Hepatocyte (in vitro differentiated cells): ENCODE measurements around the gene SPP1. TPM values are rescaled to one million over a fixed set of nuclear protein-coding genes. Genes with fewer than 3 reads are reported as not detected.

Experiments used
- DNase-seq: peaks from one replicate; pipeline ENCODE4 v3.0.0-alpha.2; 2016; ENCODE audit warnings: low spot score
- H2AFZ ChIP-seq: fragments of 200-600 bp; sonication (generic); 2 replicates; pipeline ENCODE4 v1.6.0; 2016; ENCODE audit warnings: antibody characterized with exemption, mild to moderate bottlenecking
- H3K27ac ChIP-seq: fragments of 200-600 bp; sonication (generic); 2 replicates; pipeline ENCODE4 v1.5.1; 2016; ENCODE audit warnings: mild to moderate bottlenecking
- H3K27me3 ChIP-seq: fragments of 200-600 bp; sonication (generic); 2 replicates; pipeline ENCODE4 v1.6.1; 2016
- H3K36me3 ChIP-seq: fragments of 200-600 bp; sonication (generic); replicated peaks from 2 replicates; pipeline ENCODE4 v1.5.1; 2016; ENCODE audit warnings: low read depth; ENCODE audit not compliant: insufficient read depth
- H3K4me1 ChIP-seq: fragments of 200-600 bp; sonication (generic); 2 replicates; pipeline ENCODE4 v1.5.1; 2016; ENCODE audit warnings: mild to moderate bottlenecking, moderate library complexity; ENCODE audit not compliant: insufficient read depth
- H3K4me2 ChIP-seq: fragments of 200-600 bp; sonication (generic); 2 replicates; pipeline ENCODE4 v1.6.0; 2016
- H3K4me3 ChIP-seq: fragments of 200-600 bp; sonication (generic); 2 replicates; pipeline ENCODE4 v1.5.1; 2016; ENCODE audit warnings: mild to moderate bottlenecking
- H3K79me2 ChIP-seq: fragments of 200-600 bp; sonication (generic); 2 replicates; pipeline ENCODE4 v1.6.0; 2017; ENCODE audit warnings: mild to moderate bottlenecking
- H3K9me2 ChIP-seq: fragments of 200-600 bp; sonication (generic); replicated peaks from 2 replicates; pipeline ENCODE4 v1.6.0; 2017; ENCODE audit warnings: mild to moderate bottlenecking; ENCODE audit not compliant: insufficient read depth
- H3K9me3 ChIP-seq: fragments of 200-600 bp; sonication (generic); 2 replicates; pipeline ENCODE4 v1.5.1; 2016; ENCODE audit warnings: low read depth, mild to moderate bottlenecking
- H4K20me1 ChIP-seq: fragments of 200-600 bp; sonication (generic); 2 replicates; pipeline ENCODE4 v1.6.0; 2016; ENCODE audit warnings: mild to moderate bottlenecking; ENCODE audit not compliant: insufficient read depth, poor library complexity, severe bottlenecking
- EZH2 ChIP-seq: fragments of 200-600 bp; sonication (generic); IDR thresholded peaks from 2 replicates; pipeline ENCODE4 v1.6.1; 2016; ENCODE audit warnings: antibody characterized with exemption, mild to moderate bottlenecking, borderline replicate concordance
- EZH2phosphoT487 ChIP-seq: fragments of 200-600 bp; sonication (generic); IDR thresholded peaks from one replicate; pipeline ENCODE4 v1.6.1; 2018; ENCODE audit warnings: antibody characterized with exemption, mild to moderate bottlenecking, low read depth, moderate library complexity; ENCODE audit not compliant: unreplicated experiment, severe bottlenecking
- WGBS: methylation state at CpG from one replicate; pipeline ENCODE4 v1.1.6; 2016; ENCODE audit warnings: low lambda C conversion rate; ENCODE audit errors: missing lambda C conversion rate; 5-methylcytosine and 5-hydroxymethylcytosine counted together
- polyA plus RNA-seq: library from polyadenylated mRNA; unstranded; fragments of >200 nt; fragmentation: Nextera tagmentation; extraction: Ambion mirVana; gene quantifications from 2 replicates; pipeline ENCODE4 v1.2.1, GENCODE V29; 2016
- total RNA-seq: library from RNA; depleted of rRNA; stranded (reverse); fragments of >200 nt; gene quantifications from 2 replicates; pipeline ENCODE4 v1.2.3, GENCODE V29; 2014
- TF ChIP-seq, protein P1 (sequence below): fragments of 200-600 bp; sonication (generic); IDR thresholded peaks from 2 replicates; pipeline ENCODE4 v1.5.1; 2016; ENCODE audit warnings: antibody characterized with exemption, mild to moderate bottlenecking; ENCODE audit not compliant: poor library complexity

The SPP1 gene
- total and polyA plus RNA-seq, 2 experiments from 2014 or later = 225 to 244 TPM

DNA sequence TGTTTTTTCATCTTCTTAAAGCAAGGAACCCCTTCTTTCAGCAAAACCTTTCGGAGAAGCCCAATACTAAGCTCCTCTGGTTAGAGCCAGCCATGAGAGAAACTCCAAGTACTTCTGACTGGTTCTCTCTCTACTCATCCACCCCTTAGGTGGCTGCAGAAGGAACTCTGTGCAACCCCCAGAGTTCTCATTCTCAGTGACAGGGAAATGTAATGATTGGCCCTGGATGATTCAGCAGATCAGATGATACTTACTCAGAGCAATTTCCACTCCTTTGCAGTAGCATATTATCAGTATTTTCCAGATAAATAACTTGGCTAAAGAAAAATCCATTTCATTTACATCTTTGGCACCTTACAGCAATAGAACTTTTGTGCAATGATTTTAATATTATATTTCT is 3.2 kb downstream of the SPP1 start:
- TF ChIP-seq, protein P1, sequence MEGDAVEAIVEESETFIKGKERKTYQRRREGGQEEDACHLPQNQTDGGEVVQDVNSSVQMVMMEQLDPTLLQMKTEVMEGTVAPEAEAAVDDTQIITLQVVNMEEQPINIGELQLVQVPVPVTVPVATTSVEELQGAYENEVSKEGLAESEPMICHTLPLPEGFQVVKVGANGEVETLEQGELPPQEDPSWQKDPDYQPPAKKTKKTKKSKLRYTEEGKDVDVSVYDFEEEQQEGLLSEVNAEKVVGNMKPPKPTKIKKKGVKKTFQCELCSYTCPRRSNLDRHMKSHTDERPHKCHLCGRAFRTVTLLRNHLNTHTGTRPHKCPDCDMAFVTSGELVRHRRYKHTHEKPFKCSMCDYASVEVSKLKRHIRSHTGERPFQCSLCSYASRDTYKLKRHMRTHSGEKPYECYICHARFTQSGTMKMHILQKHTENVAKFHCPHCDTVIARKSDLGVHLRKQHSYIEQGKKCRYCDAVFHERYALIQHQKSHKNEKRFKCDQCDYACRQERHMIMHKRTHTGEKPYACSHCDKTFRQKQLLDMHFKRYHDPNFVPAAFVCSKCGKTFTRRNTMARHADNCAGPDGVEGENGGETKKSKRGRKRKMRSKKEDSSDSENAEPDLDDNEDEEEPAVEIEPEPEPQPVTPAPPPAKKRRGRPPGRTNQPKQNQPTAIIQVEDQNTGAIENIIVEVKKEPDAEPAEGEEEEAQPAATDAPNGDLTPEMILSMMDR = no peak
- TF ChIP-seq EZH2 (no peak), EZH2phosphoT487 (no peak)
- no peaks in the 10 kb centered on the region for H3K9me3 ChIP-seq
- H3K27ac ChIP-seq = no peak overlapping the region
- no peak for DNase-seq
- H4K20me1 ChIP-seq = no peaks in the 10 kb centered on the region
- H3K27me3 ChIP-seq = peaks cover 18% of the 10 kb centered on the region
- no peaks in the 10 kb centered on the region for H3K9me2 ChIP-seq
- H3K4me2 ChIP-seq = no peak overlapping the region
- no peaks in the 10 kb centered on the region for H3K79me2 ChIP-seq
- H3K36me3 ChIP-seq = no peaks in the 10 kb centered on the region
- no peaks in the 10 kb centered on the region for H3K4me1 ChIP-seq
- WGBS = 92% methylated on average over 1 of the region's 1 CpG
- H2AFZ ChIP-seq = no peak overlapping the region
- no peak overlapping the region for H3K4me3 ChIP-seq

DNA sequence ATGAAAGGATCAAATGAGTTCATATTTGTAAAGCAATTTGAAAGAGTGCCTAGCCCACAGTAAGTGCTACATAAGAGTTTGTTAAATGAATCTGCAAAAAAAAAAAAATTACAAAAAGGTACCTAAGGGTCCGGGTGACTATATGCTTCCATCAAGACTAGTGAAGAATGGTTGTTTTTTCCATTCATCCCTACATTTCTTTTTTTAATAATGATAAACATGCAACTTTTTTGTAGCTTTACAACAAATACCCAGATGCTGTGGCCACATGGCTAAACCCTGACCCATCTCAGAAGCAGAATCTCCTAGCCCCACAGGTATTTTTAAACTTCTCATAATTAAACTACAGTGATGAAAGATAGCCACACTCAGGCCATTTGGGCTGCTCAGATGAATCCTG is 4.3 kb downstream of the SPP1 start:
- Histone ChIP-seq H3K36me3 (no peaks in the 10 kb centered on the region), H3K4me2 (no peak overlapping the region), H3K27ac (no peak overlapping the region), H3K9me3 (no peaks in the 10 kb centered on the region), H3K79me2 (no peaks in the 10 kb centered on the region), H3K9me2 (no peaks in the 10 kb centered on the region), H3K4me3 (no peak overlapping the region), H2AFZ (no peak overlapping the region), H3K4me1 (no peaks in the 10 kb centered on the region), H4K20me1 (no peaks in the 10 kb centered on the region), H3K27me3 (peaks cover 17% of the 10 kb centered on the region)
- 100% methylated on average over 1 of the region's 1 CpG for WGBS
- TF ChIP-seq EZH2phosphoT487 (no peak), EZH2 (no peak)
- TF ChIP-seq, protein P1 = no peak
- DNase-seq = no peak

DNA sequence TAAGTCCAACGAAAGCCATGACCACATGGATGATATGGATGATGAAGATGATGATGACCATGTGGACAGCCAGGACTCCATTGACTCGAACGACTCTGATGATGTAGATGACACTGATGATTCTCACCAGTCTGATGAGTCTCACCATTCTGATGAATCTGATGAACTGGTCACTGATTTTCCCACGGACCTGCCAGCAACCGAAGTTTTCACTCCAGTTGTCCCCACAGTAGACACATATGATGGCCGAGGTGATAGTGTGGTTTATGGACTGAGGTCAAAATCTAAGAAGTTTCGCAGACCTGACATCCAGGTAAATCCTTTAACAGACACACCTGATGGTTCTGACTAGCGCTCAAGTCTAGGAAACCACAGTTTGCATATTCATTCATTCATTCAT is 6.0 kb downstream of the SPP1 start:
- WGBS = 96% methylated on average over 8 of the region's 8 CpGs
- no peak overlapping the region for H3K4me3 ChIP-seq
- no peak for DNase-seq
- no peaks in the 10 kb centered on the region for H3K79me2 ChIP-seq
- H3K36me3 ChIP-seq = no peaks in the 10 kb centered on the region
- H4K20me1 ChIP-seq = no peaks in the 10 kb centered on the region
- no peaks in the 10 kb centered on the region for H3K9me2 ChIP-seq
- no peaks in the 10 kb centered on the region for H3K9me3 ChIP-seq
- H3K27me3 ChIP-seq = peaks cover 3% of the 10 kb centered on the region
- TF ChIP-seq EZH2 (no peak), EZH2phosphoT487 (no peak)
- TF ChIP-seq, protein P1 = no peak
- H3K4me1 ChIP-seq = no peaks in the 10 kb centered on the region
- H2AFZ ChIP-seq = no peak overlapping the region
- H3K4me2 ChIP-seq = no peak overlapping the region
- H3K27ac ChIP-seq = no peak overlapping the region

DNA sequence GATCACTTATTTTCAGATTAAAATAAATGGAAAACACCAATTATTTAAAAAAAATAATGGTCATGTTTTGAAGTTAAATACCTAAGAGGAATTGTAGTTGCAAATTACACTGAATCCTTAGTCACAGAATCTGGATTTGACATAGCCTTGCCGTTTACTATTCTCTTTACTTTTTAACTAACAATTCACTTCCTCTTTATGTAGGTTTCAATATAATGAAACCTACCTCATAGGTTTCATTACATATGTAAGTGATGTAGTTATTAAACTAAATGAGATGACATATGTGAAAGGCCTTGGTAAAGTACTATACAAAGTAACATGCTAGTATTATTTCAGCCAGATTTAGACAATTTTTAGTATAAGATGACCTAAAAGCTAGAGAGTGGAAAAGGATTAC is 6.5 kb downstream of the SPP1 start:
- no peak overlapping the region for H3K27ac ChIP-seq
- no peaks in the 10 kb centered on the region for H3K9me3 ChIP-seq
- H4K20me1 ChIP-seq = no peaks in the 10 kb centered on the region
- H3K4me1 ChIP-seq = no peaks in the 10 kb centered on the region
- H2AFZ ChIP-seq = no peak overlapping the region
- WGBS = 92% methylated on average over 1 of the region's 1 CpG
- no peak overlapping the region for H3K4me3 ChIP-seq
- TF ChIP-seq, protein P1 = no peak
- no peak for TF ChIP-seq EZH2
- no peak for TF ChIP-seq EZH2phosphoT487
- H3K79me2 ChIP-seq = no peaks in the 10 kb centered on the region
- H3K27me3 ChIP-seq = peaks cover 3% of the 10 kb centered on the region
- H3K4me2 ChIP-seq = no peak overlapping the region
- H3K36me3 ChIP-seq = no peaks in the 10 kb centered on the region
- no peak for DNase-seq
- no peaks in the 10 kb centered on the region for H3K9me2 ChIP-seq
